Neural cell (in vitro differentiated cells): Measurements from ENCODE around the gene MXD4. TPM values are rescaled to one million over a fixed set of nuclear protein-coding genes. Genes with fewer than 3 reads are reported as not detected.

ENCODE experiments used
- H2AFZ ChIP-seq: fragments of 200-600, 300-800 bp; sonication (generic), shearing (Covaris generic); 2 replicates; pipeline ENCODE4 v1.6.0; 2014; ENCODE audit warnings: low read depth, mild to moderate bottlenecking, antibody characterized with exemption, low read length, moderate library complexity
- H3F3A ChIP-seq: fragments of 200-600 bp; shearing (Covaris generic); 2 replicates; pipeline ENCODE4 v1.6.1; 2016; ENCODE audit warnings: mild to moderate bottlenecking, moderate library complexity, mixed read lengths, antibody characterized with exemption, low read length; ENCODE audit not compliant: insufficient read depth, poor library complexity, severe bottlenecking
- H3K27ac ChIP-seq: fragments of 200-600, 300-800 bp; sonication (generic), shearing (Covaris generic); 2 replicates; pipeline ENCODE4 v1.5.1; 2014; ENCODE audit warnings: mild to moderate bottlenecking, low read length, moderate library complexity
- H3K27me3 ChIP-seq: fragments of 300-800, 200-600 bp; sonication (generic), shearing (Covaris generic); 2 replicates; pipeline ENCODE4 v1.6.0; 2014; ENCODE audit warnings: mild to moderate bottlenecking, low read depth, low read length, moderate library complexity; ENCODE audit not compliant: insufficient read depth
- H3K36me3 ChIP-seq: fragments of 300-800, 200-600 bp; sonication (generic), shearing (Covaris generic); 2 replicates; pipeline ENCODE4 v1.5.1; 2014; ENCODE audit warnings: mild to moderate bottlenecking, antibody characterized with exemption, low read length, moderate library complexity; ENCODE audit not compliant: insufficient read depth
- H3K4me2 ChIP-seq: fragments of 300-800, 200-600 bp; sonication (generic), shearing (Covaris generic); 2 replicates; pipeline ENCODE4 v1.6.0; 2014; ENCODE audit warnings: mild to moderate bottlenecking, low read length
- H3K4me3 ChIP-seq: fragments of 300-800, 200-600 bp; sonication (generic), shearing (Covaris generic); 2 replicates; pipeline ENCODE4 v1.5.1; 2014; ENCODE audit warnings: mild to moderate bottlenecking, low read length, moderate library complexity
- H3K79me2 ChIP-seq: fragments of 200-600 bp; shearing (Covaris generic); replicated peaks from 2 replicates; pipeline ENCODE4 v1.6.0; 2014; ENCODE audit warnings: mild to moderate bottlenecking, low read length, moderate library complexity; ENCODE audit not compliant: insufficient read depth
- H3K9ac ChIP-seq: fragments of 300-800, 200-600 bp; sonication (generic), shearing (Covaris generic); 2 replicates; pipeline ENCODE4 v1.6.1; 2016; ENCODE audit warnings: mild to moderate bottlenecking, low read length, mixed read lengths
- H3K9me2 ChIP-seq: fragments of 200-600 bp; shearing (Covaris generic); 2 replicates; pipeline ENCODE4 v1.6.1; 2016; ENCODE audit warnings: mild to moderate bottlenecking, low read length, mixed read lengths; ENCODE audit not compliant: insufficient read depth
- H3K9me3 ChIP-seq: fragments of 200-600, 300-800 bp; sonication (generic), shearing (Covaris generic); 2 replicates; pipeline ENCODE4 v1.6.1; 2016; ENCODE audit warnings: mild to moderate bottlenecking, mixed run types, low read length, moderate library complexity, mixed read lengths
- H4K20me1 ChIP-seq: fragments of 200-600 bp; shearing (Covaris generic); 2 replicates; pipeline ENCODE4 v1.6.1; 2016; ENCODE audit warnings: mild to moderate bottlenecking, mixed run types; ENCODE audit not compliant: insufficient read depth
- CTCF ChIP-seq: fragments of 450-650 bp; IDR thresholded peaks from 2 replicates; pipeline ENCODE4 v1.5.1; 2014; ENCODE audit warnings: antibody characterized with exemption, mild to moderate bottlenecking, moderate library complexity; ENCODE audit not compliant: poor library complexity, severe bottlenecking
- EP300 ChIP-seq: fragments of 450-650 bp; conservative IDR thresholded peaks from 2 replicates; pipeline ENCODE4 v1.6.1; 2014; ENCODE audit warnings: antibody characterized with exemption, mild to moderate bottlenecking, moderate library complexity; ENCODE audit not compliant: poor library complexity, severe bottlenecking
- EZH2 ChIP-seq: fragments of 200-600, 300-800 bp; shearing (Covaris generic), sonication (generic); IDR thresholded peaks from 2 replicates; pipeline ENCODE4 v1.6.1; 2014; ENCODE audit warnings: antibody characterized with exemption, low read length, borderline replicate concordance, mild to moderate bottlenecking; ENCODE audit not compliant: insufficient read depth, poor library complexity, severe bottlenecking
- MXI1 ChIP-seq: fragments of 450-650 bp; conservative IDR thresholded peaks from 2 replicates; pipeline ENCODE4 v1.6.1; 2014; ENCODE audit warnings: antibody characterized with exemption, mild to moderate bottlenecking; ENCODE audit not compliant: poor library complexity, severe bottlenecking
- POLR2AphosphoS5 ChIP-seq: IDR thresholded peaks from 2 replicates; pipeline ENCODE4 v1.6.1; 2012
- RAD21 ChIP-seq: fragments of 450-650 bp; conservative IDR thresholded peaks from 2 replicates; pipeline ENCODE4 v1.6.1; 2014; ENCODE audit warnings: antibody characterized with exemption, mild to moderate bottlenecking, moderate library complexity
- SMC3 ChIP-seq: fragments of 450-650 bp; conservative IDR thresholded peaks from 2 replicates; pipeline ENCODE4 v1.6.1; 2014; ENCODE audit warnings: antibody characterized with exemption, mild to moderate bottlenecking, moderate library complexity; ENCODE audit not compliant: poor library complexity
- TAF1 ChIP-seq: IDR thresholded peaks from 2 replicates; pipeline ENCODE4 v1.6.1; 2012; ENCODE audit warnings: low read depth
- polyA plus RNA-seq: library from polyadenylated mRNA; depleted of rRNA; stranded (reverse); fragments of >200 nt; gene quantifications from 2 replicates; pipeline ENCODE4 v1.2.3, GENCODE V29; 2014
- TF ChIP-seq, protein P1 (sequence below): IDR thresholded peaks from 2 replicates; pipeline ENCODE4 v1.6.1; 2012; ENCODE audit warnings: borderline replicate concordance

Gene MXD4
- polyA plus RNA-seq, 1 donor from 2014 or later = 58.4 TPM

DNA sequence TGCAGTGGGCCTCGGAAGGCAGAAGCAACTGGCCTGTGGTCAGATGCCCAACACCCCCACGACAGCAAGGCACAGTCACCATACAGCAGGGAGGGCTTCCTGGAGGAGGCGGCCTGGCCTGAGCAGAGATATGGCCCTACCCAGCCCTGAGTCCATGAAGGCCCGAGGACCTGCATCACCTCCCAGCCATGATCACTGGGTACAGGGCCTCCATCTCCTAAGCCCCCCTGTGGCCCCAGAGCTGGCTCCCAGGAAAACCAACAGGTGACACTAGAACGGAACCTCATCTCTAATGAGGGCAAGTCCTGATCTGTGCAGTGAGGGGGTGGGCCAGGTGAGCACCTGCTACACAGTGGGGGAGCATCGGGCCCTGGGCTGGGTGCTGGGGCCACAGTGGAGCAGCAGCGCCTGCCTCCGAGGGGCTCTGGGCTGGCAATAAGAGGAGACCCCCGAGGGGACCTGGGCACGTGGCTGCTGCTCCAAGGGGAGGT is 26.2 kb upstream of the MXD4 start:
- Histone ChIP-seq H3K9me3 (no peaks in the 10 kb centered on the region), H3K4me3 (no peak overlapping the region), H3K4me2 (no peak overlapping the region), H4K20me1 (no peaks in the 10 kb centered on the region), H3K36me3 (no peaks in the 10 kb centered on the region), H3K9ac (no peak overlapping the region), H3K27me3 (no peaks in the 10 kb centered on the region), H3K9me2 (no peaks in the 10 kb centered on the region), H2AFZ (no peak overlapping the region), H3K79me2 (no peaks in the 10 kb centered on the region), H3F3A (no peaks in the 10 kb centered on the region), H3K27ac (no peak overlapping the region)
- TF ChIP-seq EZH2 (no peak), CTCF (no peak), SMC3 (no peak), RAD21 (no peak), TAF1 (no peak), POLR2AphosphoS5 (no peak), EP300 (no peak), MXI1 (no peak)
- TF ChIP-seq, protein P1, sequence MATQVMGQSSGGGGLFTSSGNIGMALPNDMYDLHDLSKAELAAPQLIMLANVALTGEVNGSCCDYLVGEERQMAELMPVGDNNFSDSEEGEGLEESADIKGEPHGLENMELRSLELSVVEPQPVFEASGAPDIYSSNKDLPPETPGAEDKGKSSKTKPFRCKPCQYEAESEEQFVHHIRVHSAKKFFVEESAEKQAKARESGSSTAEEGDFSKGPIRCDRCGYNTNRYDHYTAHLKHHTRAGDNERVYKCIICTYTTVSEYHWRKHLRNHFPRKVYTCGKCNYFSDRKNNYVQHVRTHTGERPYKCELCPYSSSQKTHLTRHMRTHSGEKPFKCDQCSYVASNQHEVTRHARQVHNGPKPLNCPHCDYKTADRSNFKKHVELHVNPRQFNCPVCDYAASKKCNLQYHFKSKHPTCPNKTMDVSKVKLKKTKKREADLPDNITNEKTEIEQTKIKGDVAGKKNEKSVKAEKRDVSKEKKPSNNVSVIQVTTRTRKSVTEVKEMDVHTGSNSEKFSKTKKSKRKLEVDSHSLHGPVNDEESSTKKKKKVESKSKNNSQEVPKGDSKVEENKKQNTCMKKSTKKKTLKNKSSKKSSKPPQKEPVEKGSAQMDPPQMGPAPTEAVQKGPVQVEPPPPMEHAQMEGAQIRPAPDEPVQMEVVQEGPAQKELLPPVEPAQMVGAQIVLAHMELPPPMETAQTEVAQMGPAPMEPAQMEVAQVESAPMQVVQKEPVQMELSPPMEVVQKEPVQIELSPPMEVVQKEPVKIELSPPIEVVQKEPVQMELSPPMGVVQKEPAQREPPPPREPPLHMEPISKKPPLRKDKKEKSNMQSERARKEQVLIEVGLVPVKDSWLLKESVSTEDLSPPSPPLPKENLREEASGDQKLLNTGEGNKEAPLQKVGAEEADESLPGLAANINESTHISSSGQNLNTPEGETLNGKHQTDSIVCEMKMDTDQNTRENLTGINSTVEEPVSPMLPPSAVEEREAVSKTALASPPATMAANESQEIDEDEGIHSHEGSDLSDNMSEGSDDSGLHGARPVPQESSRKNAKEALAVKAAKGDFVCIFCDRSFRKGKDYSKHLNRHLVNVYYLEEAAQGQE = no peak

DNA sequence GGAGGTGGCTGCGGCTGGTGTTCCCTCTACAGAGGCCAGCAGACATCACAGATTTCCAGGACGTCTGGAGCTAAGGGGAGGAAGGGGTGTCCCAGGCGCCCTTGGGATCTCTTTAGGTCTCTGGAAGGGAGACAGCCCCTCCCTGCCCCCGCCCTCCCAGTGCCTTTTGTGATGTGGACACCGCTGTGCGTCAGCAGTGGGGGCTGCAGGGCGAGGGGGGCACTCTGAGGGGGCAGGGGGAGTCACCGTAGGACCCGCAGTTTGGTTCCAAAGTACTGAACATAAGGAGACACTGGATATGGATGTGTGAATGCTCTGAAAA is 25.6 kb upstream of the MXD4 start:
- Histone ChIP-seq H3K9me3 (no peaks in the 10 kb centered on the region), H3K27ac (no peak overlapping the region), H3K9ac (no peak overlapping the region), H4K20me1 (no peaks in the 10 kb centered on the region), H3F3A (no peaks in the 10 kb centered on the region), H3K9me2 (no peaks in the 10 kb centered on the region), H3K79me2 (no peaks in the 10 kb centered on the region), H2AFZ (no peak overlapping the region), H3K4me3 (no peak overlapping the region), H3K4me2 (no peak overlapping the region), H3K36me3 (no peaks in the 10 kb centered on the region), H3K27me3 (no peaks in the 10 kb centered on the region)
- TF ChIP-seq CTCF (no peak), RAD21 (no peak), SMC3 (no peak), TAF1 (no peak), POLR2AphosphoS5 (no peak)
- TF ChIP-seq, protein P1 = no peak
